ENCODE results near the gene SEC14L3.

Gene SEC14L3

DNA sequence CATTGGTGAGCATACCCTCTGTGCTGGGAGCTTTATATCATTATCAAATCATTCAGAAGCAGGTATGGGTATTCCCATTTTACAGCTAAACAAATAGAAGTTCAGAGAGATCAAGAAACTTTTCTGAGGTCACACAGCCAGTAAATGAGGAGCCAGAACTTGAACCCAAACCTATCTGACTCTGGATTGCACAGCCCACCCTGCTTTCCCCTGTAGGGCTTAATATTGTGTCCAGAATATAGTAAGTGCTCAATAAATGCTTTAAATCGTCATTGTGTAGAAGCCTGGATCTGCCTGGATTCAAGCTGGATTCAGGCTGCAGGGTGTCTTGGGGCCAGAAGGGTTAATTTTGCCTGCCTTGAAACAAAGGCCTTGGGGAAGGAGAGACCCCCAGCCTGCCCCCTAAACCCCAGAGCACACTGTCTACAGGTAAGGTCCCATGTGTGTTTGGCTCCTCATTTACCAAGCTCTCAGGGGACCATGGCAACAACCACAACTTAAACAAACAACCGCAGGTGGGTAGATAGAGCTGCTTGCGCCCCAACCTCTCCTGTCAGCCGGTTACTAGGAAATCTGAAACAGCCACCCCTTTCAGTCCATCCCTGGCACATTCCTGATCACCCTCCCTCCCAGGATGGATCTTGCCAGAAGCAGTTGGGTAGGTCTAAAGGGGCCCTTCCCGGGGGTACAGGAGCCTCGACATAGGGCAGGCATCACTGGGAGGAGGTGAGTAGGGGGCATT is 3.0 kb upstream of the SEC14L3 start:
- no peaks in the 10 kb centered on the region for H3K36me3 ChIP-seq (ENCODE audit: control insufficient read depth, insufficient read depth, low read length)
- no peak overlapping the region for H3K27ac ChIP-seq (ENCODE audit: low read depth, low read length)
- no peak overlapping the region for H2AK5ac ChIP-seq (ENCODE audit: low read length)
- H4K8ac ChIP-seq (ENCODE audit: low read depth, low read length) = no peak overlapping the region
- no CpG with 5 or more reads among the region's 6 CpGs for WGBS (ENCODE audit: extremely low coverage, insufficient coverage, low lambda C conversion rate)
- H2BK120ac ChIP-seq (ENCODE audit: low read depth, low read length) = no peak overlapping the region
- no peaks in the 10 kb centered on the region for H3K79me2 ChIP-seq (ENCODE audit: control insufficient read depth, insufficient read depth, low read length)
- no peak overlapping the region for H3K23ac ChIP-seq (ENCODE audit: low read length)
- no peak overlapping the region for H3K18ac ChIP-seq (ENCODE audit: low read length)
- H3K4ac ChIP-seq (ENCODE audit: low read depth, low read length) = no peak overlapping the region
- DNase-seq = peak; percentile 64
- H3K4me2 ChIP-seq (ENCODE audit: low read length) = no peak overlapping the region
- H3K9ac ChIP-seq (ENCODE audit: low read length) = no peak overlapping the region
- no peak overlapping the region for H2BK15ac ChIP-seq (replicated peaks; ENCODE audit: low read depth)
- H3K79me1 ChIP-seq (ENCODE audit: low read length) = no peaks in the 10 kb centered on the region
- H3K56ac ChIP-seq (ENCODE audit: low read length) = no peak overlapping the region
- H3K27me3 ChIP-seq (ENCODE audit: insufficient read depth, low read length, poor library complexity) = no peaks in the 10 kb centered on the region
- H2BK5ac ChIP-seq (ENCODE audit: low read length) = no peak overlapping the region
- H4K5ac ChIP-seq (ENCODE audit: low read length) = no peak overlapping the region
- H3K4me3 ChIP-seq (ENCODE audit: low read length) = no peak overlapping the region
- H3K4me1 ChIP-seq (ENCODE audit: control insufficient read depth, low read depth, low read length) = no peaks in the 10 kb centered on the region

- no peak overlapping the region for H3K23ac ChIP-seq (ENCODE audit: low read length)
- no peak overlapping the region for H2BK15ac ChIP-seq (replicated peaks; ENCODE audit: low read depth)
- H3K18ac ChIP-seq (ENCODE audit: low read length) = no peak overlapping the region
- no peak for DNase-seq
- no peaks in the 10 kb centered on the region for H3K79me2 ChIP-seq (ENCODE audit: control insufficient read depth, insufficient read depth, low read length)
- no peaks in the 10 kb centered on the region for H3K79me1 ChIP-seq (ENCODE audit: low read length)
- WGBS (ENCODE audit: extremely low coverage, insufficient coverage, low lambda C conversion rate) = no CpG with 5 or more reads among the region's 4 CpGs
- no peak overlapping the region for H3K27ac ChIP-seq (ENCODE audit: low read depth, low read length)
- H3K27me3 ChIP-seq (ENCODE audit: insufficient read depth, low read length, poor library complexity) = no peaks in the 10 kb centered on the region
- no peaks in the 10 kb centered on the region for H3K36me3 ChIP-seq (ENCODE audit: control insufficient read depth, insufficient read depth, low read length)
- no peak overlapping the region for H3K4ac ChIP-seq (ENCODE audit: low read depth, low read length)
- no peaks in the 10 kb centered on the region for H3K4me1 ChIP-seq (ENCODE audit: control insufficient read depth, low read depth, low read length)
- no peak overlapping the region for H4K5ac ChIP-seq (ENCODE audit: low read length)
- no peak overlapping the region for H4K8ac ChIP-seq (ENCODE audit: low read depth, low read length)
- H3K9ac ChIP-seq (ENCODE audit: low read length) = no peak overlapping the region
- H3K4me2 ChIP-seq (ENCODE audit: low read length) = no peak overlapping the region
- no peak overlapping the region for H2AK5ac ChIP-seq (ENCODE audit: low read length)
- H3K4me3 ChIP-seq (ENCODE audit: low read length) = no peak overlapping the region
- H2BK5ac ChIP-seq (ENCODE audit: low read length) = no peak overlapping the region
- no peak overlapping the region for H3K56ac ChIP-seq (ENCODE audit: low read length)
- no peak overlapping the region for H2BK120ac ChIP-seq (ENCODE audit: low read depth, low read length)
Observed at GRCh38 chr22:30474121-30474520, 2.3 kb upstream of the SEC14L3 start.

DNA sequence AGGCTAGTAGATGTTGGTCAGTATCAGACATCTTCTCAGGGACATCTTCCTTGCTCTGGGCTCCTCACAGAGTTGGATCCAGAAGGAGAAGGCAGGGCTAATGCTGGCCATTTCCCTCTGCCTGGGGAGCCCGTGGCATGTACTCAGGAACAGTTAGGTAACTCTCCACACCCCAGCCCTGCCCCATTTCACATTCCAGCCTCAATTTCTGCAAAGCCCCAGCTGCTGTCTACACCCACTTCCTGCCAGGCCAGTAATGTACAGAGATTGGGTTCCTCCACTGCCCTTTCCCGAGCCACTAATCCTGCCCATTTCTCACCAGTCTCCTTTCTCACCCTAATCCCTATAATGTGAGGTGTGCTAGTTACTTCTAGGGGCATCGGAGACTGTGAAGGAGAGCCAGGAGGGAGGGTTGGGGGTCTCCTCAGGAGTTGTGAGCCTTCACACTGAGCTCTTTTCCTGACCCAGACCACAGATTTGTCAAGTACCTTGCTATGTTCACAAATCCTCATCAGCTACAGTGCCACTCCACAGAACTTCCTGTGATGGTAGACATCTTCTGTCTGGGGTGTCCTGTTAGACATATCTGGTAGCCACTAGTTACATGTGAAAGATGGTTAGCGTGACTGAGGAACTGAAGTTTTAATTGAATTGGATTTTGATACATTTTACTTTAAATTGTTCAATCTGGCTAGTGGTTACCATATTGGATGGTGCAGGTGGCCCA is 1.3 kb upstream of the SEC14L3 start:
- H3K27me3 ChIP-seq (ENCODE audit: insufficient read depth, low read length, poor library complexity) = no peaks in the 10 kb centered on the region
- no CpG with 5 or more reads among the region's 4 CpGs for WGBS (ENCODE audit: extremely low coverage, insufficient coverage, low lambda C conversion rate)

GRCh38 chr22:30470655-30471054 is 1.2 kb downstream of the SEC14L3 start:
- Histone ChIP-seq H2AK5ac (ENCODE audit: low read length) (no peak overlapping the region), H4K8ac (ENCODE audit: low read depth, low read length) (no peak overlapping the region), H3K79me1 (ENCODE audit: low read length) (no peaks in the 10 kb centered on the region), H3K27me3 (ENCODE audit: insufficient read depth, low read length, poor library complexity) (no peaks in the 10 kb centered on the region), H3K36me3 (ENCODE audit: control insufficient read depth, insufficient read depth, low read length) (no peaks in the 10 kb centered on the region), H3K9ac (ENCODE audit: low read length) (no peak overlapping the region), H2BK5ac (ENCODE audit: low read length) (no peak overlapping the region), H3K23ac (ENCODE audit: low read length) (no peak overlapping the region), H3K56ac (ENCODE audit: low read length) (no peak overlapping the region), H3K79me2 (ENCODE audit: control insufficient read depth, insufficient read depth, low read length) (no peaks in the 10 kb centered on the region), H3K18ac (ENCODE audit: low read length) (no peak overlapping the region), H4K5ac (ENCODE audit: low read length) (no peak overlapping the region), H2BK120ac (ENCODE audit: low read depth, low read length) (no peak overlapping the region), H3K4ac (ENCODE audit: low read depth, low read length) (no peak overlapping the region), H3K4me1 (ENCODE audit: control insufficient read depth, low read depth, low read length) (no peaks in the 10 kb centered on the region), H3K27ac (ENCODE audit: low read depth, low read length) (no peak overlapping the region), H3K4me3 (ENCODE audit: low read length) (no peak overlapping the region), H2BK15ac (replicated peaks; ENCODE audit: low read depth) (no peak overlapping the region), H3K4me2 (ENCODE audit: low read length) (no peak overlapping the region)
- no peak for DNase-seq
- WGBS (ENCODE audit: extremely low coverage, insufficient coverage, low lambda C conversion rate) = no CpG with 5 or more reads among the region's 2 CpGs

More for the DNA sequence above, 1.3 kb upstream of the SEC14L3 start:
- Histone ChIP-seq H3K4me1 (ENCODE audit: control insufficient read depth, low read depth, low read length) (no peaks in the 10 kb centered on the region), H4K5ac (ENCODE audit: low read length) (no peak overlapping the region), H3K36me3 (ENCODE audit: control insufficient read depth, insufficient read depth, low read length) (no peaks in the 10 kb centered on the region), H2BK120ac (ENCODE audit: low read depth, low read length) (no peak overlapping the region), H2AK5ac (ENCODE audit: low read length) (no peak overlapping the region), H4K8ac (ENCODE audit: low read depth, low read length) (no peak overlapping the region), H3K56ac (ENCODE audit: low read length) (no peak overlapping the region), H3K4me2 (ENCODE audit: low read length) (no peak overlapping the region), H3K23ac (ENCODE audit: low read length) (no peak overlapping the region), H3K79me2 (ENCODE audit: control insufficient read depth, insufficient read depth, low read length) (no peaks in the 10 kb centered on the region), H3K27ac (ENCODE audit: low read depth, low read length) (no peak overlapping the region), H2BK15ac (replicated peaks; ENCODE audit: low read depth) (no peak overlapping the region), H3K4ac (ENCODE audit: low read depth, low read length) (no peak overlapping the region), H3K79me1 (ENCODE audit: low read length) (no peaks in the 10 kb centered on the region), H3K4me3 (ENCODE audit: low read length) (no peak overlapping the region), H3K9ac (ENCODE audit: low read length) (no peak overlapping the region), H2BK5ac (ENCODE audit: low read length) (no peak overlapping the region), H3K18ac (ENCODE audit: low read length) (no peak overlapping the region)
- no peak for DNase-seq

DNA sequence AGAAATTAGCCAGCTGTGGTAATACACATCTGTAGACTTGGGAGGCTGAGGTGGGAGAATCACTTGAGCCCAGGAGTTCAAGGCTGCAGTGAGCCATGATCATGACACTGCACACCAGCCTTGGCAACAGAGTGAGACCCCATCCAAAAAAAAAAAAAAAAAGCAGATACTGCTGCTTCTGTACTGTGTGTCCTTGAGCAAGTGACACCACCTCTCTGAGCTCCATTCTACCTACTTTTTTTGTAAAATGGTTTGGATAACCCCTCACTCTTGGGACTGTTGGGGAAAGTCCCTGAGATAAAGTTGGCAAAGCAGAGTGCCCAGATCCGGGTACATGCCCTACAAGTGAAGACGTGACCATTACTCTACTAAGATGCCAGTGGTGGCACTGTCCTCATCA is 2.7 kb downstream of the SEC14L3 start:
- H2BK120ac ChIP-seq (ENCODE audit: low read depth, low read length) = no peak overlapping the region
- no peaks in the 10 kb centered on the region for H3K79me2 ChIP-seq (ENCODE audit: control insufficient read depth, insufficient read depth, low read length)
- H3K4me2 ChIP-seq (ENCODE audit: low read length) = no peak overlapping the region
- H3K4ac ChIP-seq (ENCODE audit: low read depth, low read length) = no peak overlapping the region
- H3K27ac ChIP-seq (ENCODE audit: low read depth, low read length) = no peak overlapping the region
- H2AK5ac ChIP-seq (ENCODE audit: low read length) = no peak overlapping the region
- H3K27me3 ChIP-seq (ENCODE audit: insufficient read depth, low read length, poor library complexity) = no peaks in the 10 kb centered on the region
- no peak overlapping the region for H3K4me3 ChIP-seq (ENCODE audit: low read length)
- WGBS (ENCODE audit: extremely low coverage, insufficient coverage, low lambda C conversion rate) = no CpG with 5 or more reads among the region's 2 CpGs
- H3K79me1 ChIP-seq (ENCODE audit: low read length) = no peaks in the 10 kb centered on the region
- H3K56ac ChIP-seq (ENCODE audit: low read length) = no peak overlapping the region
- no peak for DNase-seq
- H3K23ac ChIP-seq (ENCODE audit: low read length) = no peak overlapping the region
- H3K18ac ChIP-seq (ENCODE audit: low read length) = no peak overlapping the region
- no peak overlapping the region for H3K9ac ChIP-seq (ENCODE audit: low read length)
- no peak overlapping the region for H4K8ac ChIP-seq (ENCODE audit: low read depth, low read length)
- no peak overlapping the region for H4K5ac ChIP-seq (ENCODE audit: low read length)
- H3K4me1 ChIP-seq (ENCODE audit: control insufficient read depth, low read depth, low read length) = no peaks in the 10 kb centered on the region
- H2BK5ac ChIP-seq (ENCODE audit: low read length) = no peak overlapping the region
- no peaks in the 10 kb centered on the region for H3K36me3 ChIP-seq (ENCODE audit: control insufficient read depth, insufficient read depth, low read length)
- no peak overlapping the region for H2BK15ac ChIP-seq (replicated peaks; ENCODE audit: low read depth)

Data from mesendoderm (in vitro differentiated cells).